GM19351 (cell line): Measurements from ENCODE around the gene OR2J3.
"Not testable (repeated sequence)": the region's sequence is repeated elsewhere in the genome, so short reads cannot be mapped to it uniquely, and the experiment has no call there.

ENCODE experiments used
- ATAC-seq: cut with Tn5 transposase; IDR thresholded peaks from one replicate; pipeline ENCODE4 v1.9.1; 2021; ENCODE audit warnings: mild to moderate bottlenecking, moderate library complexity; ENCODE audit not compliant: unreplicated experiment

The OR2J3 gene

GRCh38 chr6:29159922-29160321 is 52.1 kb downstream of the OR2J3 start:
- not testable (repeated sequence) for ATAC-seq
